Osteocyte (in vitro differentiated cells): ENCODE data around the gene ASTN1. TPM values are rescaled to one million over a fixed set of nuclear protein-coding genes. Genes with fewer than 3 reads are reported as not detected.

Source experiments
- DNase-seq: peaks from one replicate; pipeline ENCODE4 v3.0.0; 2021; ENCODE audit warnings: mixed read lengths; ENCODE audit not compliant: unreplicated experiment; ENCODE audit errors: extremely low spot score
- H3K27ac Mint-ChIP-seq: one replicate; pipeline ENCODE4 v1.8.0; 2021; ENCODE audit warnings: mild to moderate bottlenecking, mixed read lengths; ENCODE audit not compliant: unreplicated experiment
- H3K27me3 Mint-ChIP-seq: one replicate; pipeline ENCODE4 v1.8.0; 2021; ENCODE audit warnings: mixed read lengths; ENCODE audit not compliant: unreplicated experiment
- H3K36me3 Mint-ChIP-seq: one replicate; pipeline ENCODE4 v1.8.0; 2021; ENCODE audit warnings: mixed read lengths; ENCODE audit not compliant: unreplicated experiment
- H3K4me1 Mint-ChIP-seq: one replicate; pipeline ENCODE4 v1.8.0; 2021; ENCODE audit warnings: mixed read lengths; ENCODE audit not compliant: unreplicated experiment
- H3K4me3 Mint-ChIP-seq: one replicate; pipeline ENCODE4 v1.8.0; 2021; ENCODE audit warnings: mild to moderate bottlenecking, moderate library complexity, mixed read lengths; ENCODE audit not compliant: unreplicated experiment
- H3K9me3 Mint-ChIP-seq: one replicate; pipeline ENCODE4 v1.8.0; 2021; ENCODE audit warnings: mixed read lengths; ENCODE audit not compliant: unreplicated experiment
- long read RNA-seq: library from polyadenylated mRNA; unstranded; transcript quantifications from one replicate; pipeline ENCODE4 v2.0.0, GENCODE V29; 2021
- total RNA-seq: library from RNA; stranded (reverse); gene quantifications from 2 replicates; pipeline ENCODE4 v1.2.1, GENCODE V29; 2021
- TF ChIP-seq, protein P1 (sequence below): fragments of 200-600 bp; sonication (generic); IDR thresholded peaks from 2 replicates; pipeline ENCODE4 v1.5.0; 2021; ENCODE audit warnings: antibody characterized with exemption, mild to moderate bottlenecking, moderate library complexity

The ASTN1 gene
- total RNA-seq: not detected in 2 replicates
- long read RNA-seq: 0 reads

DNA sequence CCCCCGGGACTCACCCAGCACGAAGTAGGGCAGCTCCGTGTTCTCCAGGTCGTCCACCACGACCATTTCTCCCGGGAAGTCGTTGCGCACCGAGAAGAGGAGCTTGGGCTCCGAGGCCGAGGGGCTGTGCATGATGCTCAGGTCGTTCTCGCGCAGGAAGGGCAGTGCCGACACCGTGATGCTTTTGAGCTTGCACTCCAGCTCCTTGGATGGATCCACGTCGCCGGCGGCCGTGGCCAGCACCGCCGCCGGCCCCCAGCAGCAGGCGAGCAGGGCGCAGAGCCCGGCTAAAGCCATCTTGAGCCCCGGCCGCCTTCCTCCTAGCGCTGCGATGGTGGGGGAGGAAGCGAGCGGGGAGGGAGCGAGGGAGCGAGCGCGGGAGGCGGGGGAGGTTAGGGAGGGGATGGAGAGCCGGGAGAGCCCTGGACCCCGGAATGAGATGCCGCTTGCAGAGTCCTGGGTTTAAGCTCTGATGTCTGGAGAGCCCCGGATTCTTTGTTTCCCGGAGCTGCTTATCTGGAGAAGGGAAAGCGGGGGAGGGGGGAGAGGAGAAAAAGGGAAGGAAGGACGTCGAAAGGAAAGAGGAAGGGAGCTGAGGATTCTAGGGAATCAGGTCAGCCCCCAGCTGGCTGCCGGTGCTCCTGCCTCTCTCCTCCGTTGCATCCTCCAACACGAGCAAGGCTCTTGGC lies at the start of gene ASTN1:
Gene ASTN1, minus strand, starts transcription at position 333 of the 689 bp plus-strand sequence. Its CDS starts 36 bp downstream, at position 297.
- Mint-ChIP-seq H3K27ac (no peak within 1 kb of the TSS), H3K4me1 (peaks cover 4% of the 10 kb centered on the region), H3K9me3 (no peaks in the 10 kb centered on the region), H3K36me3 (no peaks in the 10 kb centered on the region), H3K27me3 (peaks cover 36% of the 10 kb centered on the region), H3K4me3 (peak within 1 kb of the TSS; percentile 23)
- TF ChIP-seq, protein P1, sequence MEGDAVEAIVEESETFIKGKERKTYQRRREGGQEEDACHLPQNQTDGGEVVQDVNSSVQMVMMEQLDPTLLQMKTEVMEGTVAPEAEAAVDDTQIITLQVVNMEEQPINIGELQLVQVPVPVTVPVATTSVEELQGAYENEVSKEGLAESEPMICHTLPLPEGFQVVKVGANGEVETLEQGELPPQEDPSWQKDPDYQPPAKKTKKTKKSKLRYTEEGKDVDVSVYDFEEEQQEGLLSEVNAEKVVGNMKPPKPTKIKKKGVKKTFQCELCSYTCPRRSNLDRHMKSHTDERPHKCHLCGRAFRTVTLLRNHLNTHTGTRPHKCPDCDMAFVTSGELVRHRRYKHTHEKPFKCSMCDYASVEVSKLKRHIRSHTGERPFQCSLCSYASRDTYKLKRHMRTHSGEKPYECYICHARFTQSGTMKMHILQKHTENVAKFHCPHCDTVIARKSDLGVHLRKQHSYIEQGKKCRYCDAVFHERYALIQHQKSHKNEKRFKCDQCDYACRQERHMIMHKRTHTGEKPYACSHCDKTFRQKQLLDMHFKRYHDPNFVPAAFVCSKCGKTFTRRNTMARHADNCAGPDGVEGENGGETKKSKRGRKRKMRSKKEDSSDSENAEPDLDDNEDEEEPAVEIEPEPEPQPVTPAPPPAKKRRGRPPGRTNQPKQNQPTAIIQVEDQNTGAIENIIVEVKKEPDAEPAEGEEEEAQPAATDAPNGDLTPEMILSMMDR: no peak
- no peak for DNase-seq

DNA sequence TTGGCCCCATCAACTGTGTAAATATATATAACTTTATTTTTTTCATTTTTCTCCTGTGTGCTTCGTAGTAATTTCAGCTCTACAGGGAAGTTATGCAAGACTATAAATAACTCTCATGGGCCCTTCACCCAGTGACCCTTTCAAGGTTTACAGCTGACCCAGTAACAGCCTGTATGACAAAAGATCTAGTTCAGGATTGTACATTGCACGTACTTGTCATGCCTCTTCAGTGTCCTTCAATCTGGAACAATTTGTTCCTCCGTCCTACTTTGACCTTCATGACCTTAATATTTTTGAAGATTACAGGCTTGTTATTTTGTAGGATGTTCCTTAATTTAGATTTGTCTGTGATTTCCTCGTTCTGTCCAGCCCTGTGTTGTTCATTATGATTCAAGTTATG lies 46.7 kb upstream of the ASTN1 start:
- Mint-ChIP-seq H3K9me3 (peaks cover 4% of the 10 kb centered on the region), H3K4me1 (no peaks in the 10 kb centered on the region), H3K4me3 (no peak overlapping the region), H3K27me3 (no peaks in the 10 kb centered on the region), H3K36me3 (no peaks in the 10 kb centered on the region), H3K27ac (no peak overlapping the region)
- no peak for DNase-seq
- TF ChIP-seq, protein P1: no peak

DNA sequence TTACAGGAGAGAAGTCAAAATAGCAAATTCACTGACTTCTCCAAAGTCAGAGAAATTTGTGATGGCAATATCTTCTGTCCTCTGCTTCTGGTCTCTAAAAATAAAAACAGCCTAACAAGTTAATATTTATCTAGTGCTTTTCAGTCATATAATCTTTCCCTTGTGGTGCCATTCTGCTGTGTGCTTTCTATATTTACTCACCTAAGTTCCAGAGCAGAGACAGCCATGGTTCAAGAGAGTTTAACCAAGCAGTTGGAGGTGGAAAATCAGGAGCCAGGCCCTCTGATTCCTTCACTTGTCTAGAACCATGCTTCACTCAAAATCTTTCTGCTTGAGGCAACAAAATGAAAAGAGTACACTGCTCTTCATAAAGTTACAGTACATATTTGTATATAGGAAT lies 45.6 kb upstream of the ASTN1 start:
- no peak for DNase-seq
- no peaks in the 10 kb centered on the region for H3K36me3 Mint-ChIP-seq
- H3K27ac Mint-ChIP-seq: no peak overlapping the region
- H3K27me3 Mint-ChIP-seq: no peaks in the 10 kb centered on the region
- no peak overlapping the region for H3K4me3 Mint-ChIP-seq
- no peaks in the 10 kb centered on the region for H3K9me3 Mint-ChIP-seq
- no peaks in the 10 kb centered on the region for H3K4me1 Mint-ChIP-seq
- TF ChIP-seq, protein P1: no peak

DNA sequence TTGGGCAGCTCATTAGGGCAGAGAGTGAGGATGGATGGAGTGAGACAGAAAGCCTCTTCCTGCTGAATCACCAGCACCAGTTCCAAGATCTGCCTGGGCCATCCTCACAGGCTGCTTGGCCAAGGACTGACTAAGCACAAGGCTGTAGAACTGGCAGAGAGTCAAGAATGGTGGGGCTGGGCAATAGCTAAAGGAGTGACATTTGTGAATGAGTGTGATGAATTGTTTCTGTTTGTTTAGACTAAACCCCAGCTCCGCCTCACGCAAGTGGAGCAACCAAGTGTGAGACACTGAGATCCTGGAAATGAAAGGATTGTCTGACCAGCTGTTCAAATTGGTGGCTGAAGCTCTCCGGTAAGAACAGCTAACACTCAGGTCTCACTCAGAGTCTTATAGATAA lies 44.8 kb upstream of the ASTN1 start:
- H3K27ac Mint-ChIP-seq: no peak overlapping the region
- H3K27me3 Mint-ChIP-seq: no peaks in the 10 kb centered on the region
- TF ChIP-seq, protein P1: no peak
- no peaks in the 10 kb centered on the region for H3K36me3 Mint-ChIP-seq
- H3K4me3 Mint-ChIP-seq: no peak overlapping the region
- H3K4me1 Mint-ChIP-seq: no peaks in the 10 kb centered on the region
- no peaks in the 10 kb centered on the region for H3K9me3 Mint-ChIP-seq
- DNase-seq: no peak

DNA sequence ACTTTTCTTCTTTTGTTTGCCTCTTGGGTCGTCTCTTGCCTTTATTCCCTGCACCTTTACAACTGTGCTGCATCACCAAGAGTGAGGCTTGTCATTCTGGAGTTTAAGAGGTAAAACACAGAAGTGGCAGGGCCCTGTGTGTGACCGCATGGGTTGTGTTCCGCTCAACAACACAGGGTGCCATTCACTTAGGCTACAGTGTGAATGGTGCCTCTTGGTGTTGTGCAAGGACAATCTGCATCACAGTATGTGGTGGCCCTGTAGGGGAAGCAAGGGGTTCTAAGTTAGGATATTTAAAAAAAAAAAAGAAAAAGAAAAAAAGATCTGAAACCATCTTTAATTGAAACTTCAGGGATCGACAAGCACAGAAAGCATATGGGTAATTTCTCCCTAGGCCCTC lies 44.4 kb upstream of the ASTN1 start:
- TF ChIP-seq, protein P1: no peak
- Mint-ChIP-seq H3K4me1 (no peaks in the 10 kb centered on the region), H3K9me3 (no peaks in the 10 kb centered on the region), H3K4me3 (no peak overlapping the region), H3K27me3 (no peaks in the 10 kb centered on the region), H3K27ac (no peak overlapping the region), H3K36me3 (no peaks in the 10 kb centered on the region)
- no peak for DNase-seq
